Astrocyte (in vitro differentiated cells and primary cell): Measurements from ENCODE around the gene HLA-DPB1. TPM values are rescaled to one million over a fixed set of nuclear protein-coding genes. Genes with fewer than 3 reads are reported as not detected.

Experiments used
- DNase-seq: peaks from one replicate; pipeline ENCODE4 v3.0.0-alpha.2; 2010; ENCODE audit warnings: low read depth
- FAIRE-seq: peaks from 2 replicates; lab custom pipeline; 2011; peaks lifted over from hg19 to GRCh38; lab: Jason Lieb, UNC
- H2AFZ ChIP-seq: 2 replicates; pipeline ENCODE4 v1.6.0; 2012; ENCODE audit warnings: low read depth, low read length, inconsistent platforms
- H3K27ac ChIP-seq: 2 replicates; pipeline ENCODE4 v1.5.1; 2011; ENCODE audit warnings: low read depth, low read length, inconsistent platforms
- H3K27me3 ChIP-seq: 2 replicates; pipeline ENCODE4 v1.6.0; 2011; ENCODE audit warnings: low read length, inconsistent platforms; ENCODE audit not compliant: insufficient read depth
- H3K36me3 ChIP-seq: 2 replicates; pipeline ENCODE4 v1.5.1; 2011; ENCODE audit warnings: low read length, inconsistent platforms; ENCODE audit not compliant: insufficient read depth
- H3K4me1 ChIP-seq: 2 replicates; pipeline ENCODE4 v1.5.1; 2011; ENCODE audit warnings: low read length, inconsistent platforms; ENCODE audit not compliant: insufficient read depth
- H3K4me2 ChIP-seq: 2 replicates; pipeline ENCODE4 v1.6.0; 2012; ENCODE audit warnings: low read length, inconsistent platforms
- H3K4me3 ChIP-seq: 2 replicates; pipeline ENCODE4 v1.5.1; 2011; ENCODE audit warnings: low read depth, mild to moderate bottlenecking, low read length, inconsistent platforms; ENCODE audit not compliant: insufficient read depth
- H3K79me2 ChIP-seq: 2 replicates; pipeline ENCODE4 v1.6.0; 2012; ENCODE audit warnings: mild to moderate bottlenecking, low read length, inconsistent platforms; ENCODE audit not compliant: insufficient read depth
- H3K9ac ChIP-seq: 2 replicates; pipeline ENCODE4 v1.6.0; 2012; ENCODE audit warnings: mild to moderate bottlenecking, low read length, inconsistent platforms
- H3K9me3 ChIP-seq: 2 replicates; pipeline ENCODE4 v1.5.1; 2012; ENCODE audit warnings: low read depth, mild to moderate bottlenecking, low read length, inconsistent platforms; ENCODE audit not compliant: insufficient read depth
- H4K20me1 ChIP-seq: 2 replicates; pipeline ENCODE4 v1.6.0; 2012; ENCODE audit warnings: low read length, inconsistent platforms; ENCODE audit not compliant: insufficient read depth
- H3K27ac Mint-ChIP-seq: one replicate; pipeline ENCODE4 v1.8.0; 2021; ENCODE audit warnings: mild to moderate bottlenecking, mixed read lengths; ENCODE audit not compliant: unreplicated experiment
- H3K27me3 Mint-ChIP-seq: one replicate; pipeline ENCODE4 v1.8.0; 2021; ENCODE audit warnings: low read depth, mixed read lengths; ENCODE audit not compliant: unreplicated experiment
- H3K36me3 Mint-ChIP-seq: one replicate; pipeline ENCODE4 v1.8.0; 2021; ENCODE audit warnings: low read depth, mixed read lengths; ENCODE audit not compliant: unreplicated experiment
- H3K4me1 Mint-ChIP-seq: one replicate; pipeline ENCODE4 v1.8.0; 2021; ENCODE audit warnings: low read depth, mixed read lengths; ENCODE audit not compliant: unreplicated experiment
- H3K4me3 Mint-ChIP-seq: one replicate; pipeline ENCODE4 v1.8.0; 2021; ENCODE audit warnings: mild to moderate bottlenecking, moderate library complexity, mixed read lengths; ENCODE audit not compliant: unreplicated experiment
- H3K9me3 Mint-ChIP-seq: one replicate; pipeline ENCODE4 v1.8.0; 2021; ENCODE audit warnings: mild to moderate bottlenecking, mixed read lengths; ENCODE audit not compliant: unreplicated experiment
- EZH2 ChIP-seq: IDR thresholded peaks from 2 replicates; pipeline ENCODE4 v1.6.1; 2012; ENCODE audit warnings: mild to moderate bottlenecking, low read length, inconsistent platforms; ENCODE audit not compliant: insufficient read depth
- total RNA-seq: library from RNA; stranded (reverse); gene quantifications from 2 replicates; pipeline ENCODE4 v1.2.1, GENCODE V29; 2021
- TF ChIP-seq, protein P1 (sequence below): IDR thresholded peaks from 2 replicates; pipeline ENCODE4 v1.5.1; 2011; ENCODE audit warnings: low read depth, mild to moderate bottlenecking, inconsistent platforms, low read length, moderate library complexity; ENCODE audit not compliant: insufficient read depth

HLA-DPB1 gene
- total RNA-seq, 1 donor from 2014 or later = 3.4 TPM

DNA sequence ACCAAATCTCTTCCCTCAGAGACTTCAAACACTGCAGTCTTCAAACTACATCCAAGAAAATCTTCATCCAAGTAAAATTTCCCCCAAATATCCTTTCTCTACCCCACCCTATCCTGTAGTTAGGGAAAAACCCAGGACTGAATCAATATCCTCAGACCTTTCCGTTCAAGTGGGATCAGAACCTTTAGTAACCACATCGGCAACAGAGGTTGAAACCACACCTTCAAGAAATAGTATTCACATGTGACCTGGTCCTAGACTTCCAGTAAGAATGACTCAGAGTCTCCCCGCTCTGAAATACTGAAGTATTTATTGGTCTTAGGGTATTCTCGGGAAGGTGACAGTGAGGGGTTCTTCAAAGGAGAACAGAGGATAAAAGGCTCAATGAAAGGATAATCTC, 11.1 kb upstream of the HLA-DPB1 start:
- Mint-ChIP-seq H3K27ac (no peak overlapping the region), H3K4me3 (no peak overlapping the region), H3K36me3 (peaks cover 2% of the 10 kb centered on the region), H3K9me3 (peaks cover 2% of the 10 kb centered on the region), H3K4me1 (peaks cover 4% of the 10 kb centered on the region), H3K27me3 (peaks cover 3% of the 10 kb centered on the region)
- DNase-seq (no peak), FAIRE-seq (no peak)
- H3K4me3 ChIP-seq = no peak overlapping the region
- no peak overlapping the region for H2AFZ ChIP-seq
- H3K36me3 ChIP-seq = no peaks in the 10 kb centered on the region
- TF ChIP-seq EZH2 = no peak
- TF ChIP-seq, protein P1, sequence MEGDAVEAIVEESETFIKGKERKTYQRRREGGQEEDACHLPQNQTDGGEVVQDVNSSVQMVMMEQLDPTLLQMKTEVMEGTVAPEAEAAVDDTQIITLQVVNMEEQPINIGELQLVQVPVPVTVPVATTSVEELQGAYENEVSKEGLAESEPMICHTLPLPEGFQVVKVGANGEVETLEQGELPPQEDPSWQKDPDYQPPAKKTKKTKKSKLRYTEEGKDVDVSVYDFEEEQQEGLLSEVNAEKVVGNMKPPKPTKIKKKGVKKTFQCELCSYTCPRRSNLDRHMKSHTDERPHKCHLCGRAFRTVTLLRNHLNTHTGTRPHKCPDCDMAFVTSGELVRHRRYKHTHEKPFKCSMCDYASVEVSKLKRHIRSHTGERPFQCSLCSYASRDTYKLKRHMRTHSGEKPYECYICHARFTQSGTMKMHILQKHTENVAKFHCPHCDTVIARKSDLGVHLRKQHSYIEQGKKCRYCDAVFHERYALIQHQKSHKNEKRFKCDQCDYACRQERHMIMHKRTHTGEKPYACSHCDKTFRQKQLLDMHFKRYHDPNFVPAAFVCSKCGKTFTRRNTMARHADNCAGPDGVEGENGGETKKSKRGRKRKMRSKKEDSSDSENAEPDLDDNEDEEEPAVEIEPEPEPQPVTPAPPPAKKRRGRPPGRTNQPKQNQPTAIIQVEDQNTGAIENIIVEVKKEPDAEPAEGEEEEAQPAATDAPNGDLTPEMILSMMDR = no peak
- H3K27me3 ChIP-seq = no peaks in the 10 kb centered on the region
- H3K27ac ChIP-seq = no peak overlapping the region
- no peaks in the 10 kb centered on the region for H3K79me2 ChIP-seq
- H3K9me3 ChIP-seq = no peaks in the 10 kb centered on the region
- no peaks in the 10 kb centered on the region for H4K20me1 ChIP-seq
- H3K9ac ChIP-seq = no peak overlapping the region
- H3K4me1 ChIP-seq = no peaks in the 10 kb centered on the region
- no peak overlapping the region for H3K4me2 ChIP-seq

DNA sequence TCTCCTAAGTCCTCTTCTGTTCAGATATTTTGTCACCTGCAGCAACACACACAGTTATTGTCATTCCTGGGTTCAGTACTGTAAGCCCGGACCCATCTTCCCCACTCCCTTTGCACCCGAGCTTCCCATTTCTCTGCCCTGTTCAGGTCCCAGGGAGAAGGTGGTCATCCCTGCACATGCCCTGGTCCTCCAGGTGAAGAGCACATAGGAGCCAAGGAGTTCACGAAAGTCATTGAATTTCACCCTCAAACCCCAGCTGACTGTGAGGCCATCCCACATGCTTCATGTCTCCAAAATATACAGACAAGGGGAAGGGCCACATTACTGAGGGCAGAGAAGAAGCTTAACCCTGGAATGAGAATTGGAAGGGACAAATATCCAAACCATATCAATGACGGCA, 10.5 kb upstream of the HLA-DPB1 start:
- Mint-ChIP-seq H3K27me3 (peaks cover 3% of the 10 kb centered on the region), H3K27ac (no peak overlapping the region), H3K4me1 (peaks cover 4% of the 10 kb centered on the region), H3K4me3 (no peak overlapping the region), H3K36me3 (peaks cover 2% of the 10 kb centered on the region), H3K9me3 (peaks cover 2% of the 10 kb centered on the region)
- no peak for TF ChIP-seq EZH2
- TF ChIP-seq, protein P1 = no peak
- Histone ChIP-seq H2AFZ (no peak overlapping the region), H3K79me2 (no peaks in the 10 kb centered on the region), H3K36me3 (no peaks in the 10 kb centered on the region), H3K4me2 (no peak overlapping the region), H3K27ac (no peak overlapping the region), H3K4me1 (no peaks in the 10 kb centered on the region), H3K9me3 (no peaks in the 10 kb centered on the region), H4K20me1 (no peaks in the 10 kb centered on the region), H3K4me3 (no peak overlapping the region), H3K27me3 (no peaks in the 10 kb centered on the region), H3K9ac (no peak overlapping the region)
- FAIRE-seq (no peak), DNase-seq (no peak)

DNA sequence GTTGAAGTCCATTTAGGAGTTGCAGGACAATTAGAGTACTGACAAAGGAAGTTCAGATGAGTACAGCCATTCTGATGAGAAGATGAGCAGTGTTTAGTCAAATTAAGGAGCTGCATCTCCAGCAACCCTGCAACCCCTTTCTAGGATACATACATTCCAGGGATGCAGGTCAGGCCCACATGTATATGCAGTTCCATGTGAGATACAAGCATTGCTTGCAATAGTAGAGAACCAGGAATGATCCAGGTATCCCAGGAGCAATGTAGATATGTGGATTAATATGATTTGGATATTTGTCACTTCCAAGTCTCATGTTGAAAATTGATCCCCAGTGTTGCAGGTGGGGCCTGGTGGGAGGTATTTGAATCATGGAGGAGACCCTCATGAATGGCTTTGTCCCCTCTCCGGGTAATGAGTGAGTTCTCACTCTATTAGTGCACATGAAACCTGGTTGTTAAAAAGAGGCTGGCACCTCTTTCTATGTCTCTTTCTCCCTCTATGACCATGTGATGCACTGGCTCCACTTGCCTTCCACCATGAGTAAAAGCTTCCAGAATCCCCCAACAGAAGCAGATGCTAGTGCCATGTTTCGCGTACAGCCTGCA, 8.8 kb upstream of the HLA-DPB1 start:
- DNase-seq (no peak), FAIRE-seq (no peak)
- Histone ChIP-seq H3K36me3 (no peaks in the 10 kb centered on the region), H2AFZ (no peak overlapping the region), H3K4me3 (no peak overlapping the region), H3K4me1 (no peaks in the 10 kb centered on the region), H3K9me3 (no peaks in the 10 kb centered on the region), H3K9ac (no peak overlapping the region), H4K20me1 (no peaks in the 10 kb centered on the region), H3K4me2 (no peak overlapping the region), H3K27me3 (no peaks in the 10 kb centered on the region), H3K79me2 (no peaks in the 10 kb centered on the region), H3K27ac (no peak overlapping the region)
- Mint-ChIP-seq H3K36me3 (no peaks in the 10 kb centered on the region), H3K9me3 (peaks cover 2% of the 10 kb centered on the region), H3K4me3 (no peak overlapping the region), H3K27me3 (peaks cover 3% of the 10 kb centered on the region), H3K4me1 (peaks cover 4% of the 10 kb centered on the region), H3K27ac (no peak overlapping the region)
- no peak for TF ChIP-seq EZH2
- TF ChIP-seq, protein P1 = no peak
